ENCODE data around the gene HOXD3.

Gene HOXD3

GRCh38 chr2:176193048-176193447 lies 35.9 kb downstream of the HOXD3 start:
- no peak for TF ChIP-seq CTCF (IDR thresholded peaks at IDR 0.05; ENCODE audit: low read depth, low read length)
- Histone ChIP-seq H3K27me3 (no peaks in the 10 kb centered on the region), H3K9me3 (no peaks in the 10 kb centered on the region), H3K4me3 (ENCODE audit: low read depth, low read length) (no peak overlapping the region), H3K4me1 (no peaks in the 10 kb centered on the region), H3K36me3 (no peaks in the 10 kb centered on the region)
- no peak for DNase-seq

- H3K4me1 ChIP-seq: no peaks in the 10 kb centered on the region
- no peak overlapping the region for H3K4me3 ChIP-seq (ENCODE audit: low read depth, low read length)
- no peak for DNase-seq
- H3K36me3 ChIP-seq: no peaks in the 10 kb centered on the region
- TF ChIP-seq CTCF (IDR thresholded peaks at IDR 0.05; ENCODE audit: low read depth, low read length): no peak
- H3K27me3 ChIP-seq: no peaks in the 10 kb centered on the region
- no peaks in the 10 kb centered on the region for H3K9me3 ChIP-seq
Measured at GRCh38 chr2:176199902-176200301, 42.8 kb downstream of the HOXD3 start.

- no peaks in the 10 kb centered on the region for H3K36me3 ChIP-seq
- H3K4me1 ChIP-seq: no peaks in the 10 kb centered on the region
- TF ChIP-seq CTCF (IDR thresholded peaks at IDR 0.05; ENCODE audit: low read depth, low read length): no peak
- H3K9me3 ChIP-seq: no peaks in the 10 kb centered on the region
- no peaks in the 10 kb centered on the region for H3K27me3 ChIP-seq
- H3K4me3 ChIP-seq (ENCODE audit: low read depth, low read length): no peak overlapping the region
- DNase-seq: no peak
Measured at GRCh38 chr2:176200971-176201370, 43.9 kb downstream of the HOXD3 start.

GRCh38 chr2:176202491-176202890 lies 45.4 kb downstream of the HOXD3 start:
- Histone ChIP-seq H3K27me3 (no peaks in the 10 kb centered on the region), H3K36me3 (no peaks in the 10 kb centered on the region), H3K4me1 (no peaks in the 10 kb centered on the region), H3K9me3 (no peaks in the 10 kb centered on the region), H3K4me3 (ENCODE audit: low read depth, low read length) (no peak overlapping the region)
- no peak for DNase-seq
- no peak for TF ChIP-seq CTCF (IDR thresholded peaks at IDR 0.05; ENCODE audit: low read depth, low read length)

GRCh38 chr2:176205126-176205525 lies 48.0 kb downstream of the HOXD3 start:
- H3K36me3 ChIP-seq: no peaks in the 10 kb centered on the region
- TF ChIP-seq CTCF (IDR thresholded peaks at IDR 0.05; ENCODE audit: low read depth, low read length): no peak
- H3K27me3 ChIP-seq: no peaks in the 10 kb centered on the region
- H3K4me1 ChIP-seq: no peaks in the 10 kb centered on the region
- DNase-seq: no peak
- H3K9me3 ChIP-seq: no peaks in the 10 kb centered on the region
- no peak overlapping the region for H3K4me3 ChIP-seq (ENCODE audit: low read depth, low read length)

- DNase-seq: no peak
- Histone ChIP-seq H3K4me1 (no peaks in the 10 kb centered on the region), H3K27me3 (no peaks in the 10 kb centered on the region), H3K4me3 (ENCODE audit: low read depth, low read length) (no peak overlapping the region), H3K36me3 (no peaks in the 10 kb centered on the region), H3K9me3 (no peaks in the 10 kb centered on the region)
- TF ChIP-seq CTCF (IDR thresholded peaks at IDR 0.05; ENCODE audit: low read depth, low read length): no peak
Measured at GRCh38 chr2:176206136-176206535, 49.0 kb downstream of the HOXD3 start.
